B cell (primary cell): ENCODE results near the gene CENPN. TPM values are rescaled to one million over a fixed set of nuclear protein-coding genes. Genes with fewer than 3 reads are reported as not detected.

Experiments used
- ATAC-seq: fragments of 200-7000 bp; cut with Tn5 transposase; one replicate; pipeline ENCODE4 v1.10.0; 2021; ENCODE audit warnings: low read depth, mild to moderate bottlenecking, moderate number of reproducible peaks, moderate library complexity
- CTCF ChIA-PET: fragments of 350-600 bp; sonication (Branson Sonifier 250); formaldehyde crosslinking; loops from one replicate; lab custom pipeline; 2021; ENCODE audit warnings: antibody characterized with exemption, inconsistent platforms; lab: Charles Lee
- POLR2A ChIA-PET: fragments of 350-600 bp; sonication (Branson Sonifier 250); formaldehyde crosslinking; loops from one replicate; lab custom pipeline; 2021; ENCODE audit warnings: antibody characterized with exemption; lab: Charles Lee
- DNase-seq: peaks from one replicate; pipeline ENCODE4 v3.0.0; 2013
- H2AFZ ChIP-seq: 2 replicates; pipeline ENCODE4 v1.6.1; 2012; ENCODE audit warnings: mild to moderate bottlenecking, low read depth, low read length; ENCODE audit not compliant: insufficient read depth, poor library complexity, severe bottlenecking
- H3K27ac ChIP-seq, 2 donors: 1 replicate in 1 of 2; 2 replicates in 1 of 2; pipeline ENCODE4 v1.5.1; 2012 to 2013; ENCODE audit warnings: low read length in 2 of 2, mild to moderate bottlenecking in 2 of 2, moderate library complexity in 1 of 2
- H3K27me3 ChIP-seq, 4 experiments: fragments of 200-600 bp in 1 of 4; sonication (generic) in 1 of 4; replicated peaks in 1 of 4; 1 replicate in 2 of 4; 2 replicates in 2 of 4; pipeline versions ENCODE4 v1.6.1 to v1.7.0; 2013 to 2016; ENCODE audit warnings: low read length in 3 of 4, mild to moderate bottlenecking in 2 of 4, mixed read lengths in 1 of 4, moderate library complexity in 1 of 4; ENCODE audit not compliant: insufficient read depth in 4 of 4, control insufficient read depth in 3 of 4; ENCODE audit errors: control extremely low read depth in 1 of 4
- H3K36me3 ChIP-seq, 2 experiments: replicated peaks in 1 of 2; 1 replicate in 1 of 2; 2 replicates in 1 of 2; pipeline versions ENCODE4 v1.6.1 to v1.7.1; 2013; ENCODE audit warnings: low read length in 1 of 2; ENCODE audit not compliant: insufficient read depth in 2 of 2, control insufficient read depth in 1 of 2; ENCODE audit errors: control extremely low read depth in 1 of 2, extremely low read depth in 1 of 2
- H3K4me1 ChIP-seq, 2 donors: fragments of 200-600 bp in 1 of 2; sonication (generic) in 1 of 2; 1 replicate in 1 of 2; 2 replicates in 1 of 2; pipeline versions ENCODE4 v1.5.1 to v1.6.1; 2013 to 2017; ENCODE audit warnings: low read length in 2 of 2; ENCODE audit not compliant: control insufficient read depth in 2 of 2, insufficient read depth in 2 of 2
- H3K4me2 ChIP-seq: replicated peaks from 2 replicates; pipeline ENCODE3; 2012; ENCODE audit warnings: mild to moderate bottlenecking, low read depth, low read length; ENCODE audit not compliant: poor library complexity, severe bottlenecking
- H3K4me3 ChIP-seq, 5 experiments: fragments of 200-600 bp in 1 of 5; sonication (generic) in 1 of 5; 1 replicate in 3 of 5; 2 replicates in 2 of 5; pipeline versions ENCODE4 v1.5.1 to v1.7.0; 2011 to 2016; ENCODE audit warnings: low read length in 4 of 5, mild to moderate bottlenecking in 4 of 5, low read depth in 2 of 5, control low read depth in 1 of 5, moderate library complexity in 1 of 5; ENCODE audit not compliant: insufficient read depth in 1 of 5; ENCODE audit errors: control extremely low read depth in 1 of 5, extremely low read depth in 1 of 5
- H3K79me2 ChIP-seq: fragments of 200-600 bp; sonication (generic); one replicate; pipeline ENCODE4 v1.6.0; 2016; ENCODE audit warnings: low read length; ENCODE audit not compliant: control insufficient read depth, insufficient read depth
- H3K9ac ChIP-seq: fragments of 200-600 bp; sonication (generic); 2 replicates; pipeline ENCODE4 v1.6.1; 2017; ENCODE audit warnings: mild to moderate bottlenecking, low read length, moderate library complexity
- H3K9me3 ChIP-seq, 3 donors: one replicate each; pipeline versions ENCODE4 v1.6.1 to v1.7.1; 2013; ENCODE audit warnings: low read length in 2 of 3; ENCODE audit not compliant: control insufficient read depth in 2 of 3, insufficient read depth in 1 of 3; ENCODE audit errors: control extremely low read depth in 1 of 3
- H4K20me1 ChIP-seq: 2 replicates; pipeline ENCODE4 v1.6.0; 2012; ENCODE audit warnings: mild to moderate bottlenecking, low read length; ENCODE audit not compliant: insufficient read depth, control insufficient read depth, poor library complexity, severe bottlenecking
- H3K27ac Mint-ChIP-seq: one replicate; pipeline ENCODE4 v1.8.0; 2021; ENCODE audit warnings: mixed read lengths
- H3K27me3 Mint-ChIP-seq: one replicate; pipeline ENCODE4 v1.8.0; 2021; ENCODE audit warnings: mixed read lengths
- H3K4me1 Mint-ChIP-seq: one replicate; pipeline ENCODE4 v1.8.0; 2021; ENCODE audit warnings: mixed read lengths
- H3K4me3 Mint-ChIP-seq: one replicate; pipeline ENCODE4 v1.8.0; 2021; ENCODE audit warnings: mixed read lengths
- H3K9me3 Mint-ChIP-seq: one replicate; pipeline ENCODE4 v1.8.0; 2022; ENCODE audit warnings: mixed read lengths; ENCODE audit not compliant: insufficient read depth
- CTCF ChIP-seq: fragments of 200-600 bp; IDR thresholded peaks from one replicate; pipeline ENCODE4 v1.8.0; 2022; ENCODE audit warnings: antibody characterized with exemption, mild to moderate bottlenecking
- EZH2 ChIP-seq: IDR thresholded peaks from 2 replicates; pipeline ENCODE4 v1.6.1; 2012; ENCODE audit warnings: borderline replicate concordance, low read depth, mild to moderate bottlenecking, moderate library complexity, low read length; ENCODE audit not compliant: insufficient read depth, poor library complexity, severe bottlenecking
- WGBS: methylation state at CpG from one replicate; pipeline ENCODE4 v1.1.5; 2013; ENCODE audit warnings: missing lambda C conversion rate; ENCODE audit not compliant: insufficient coverage; 5-methylcytosine and 5-hydroxymethylcytosine counted together
- intact Hi-C: fragments of 100-400 bp; cut with micrococcal nuclease; formaldehyde crosslinking; loops from one replicate; pipeline ENCODE4 v1.10.0; 2022
- polyA plus RNA-seq: library from polyadenylated mRNA; depleted of rRNA; stranded (reverse); fragments of >200 nt; gene quantifications from 2 replicates; pipeline ENCODE4 v1.2.3, GENCODE V29; 2012
- total RNA-seq, 2 donors: library from RNA; stranded (reverse); fragments of 120-200 nt in 1 of 2; gene quantifications; 1 replicate in 1 of 2; 2 replicates in 1 of 2; pipeline versions ENCODE4 v1.2.3 to v1.2.4, GENCODE V29; 2013 to 2022

CENPN gene
- total and polyA plus RNA-seq, 2 donors (not counting 1 experiment from before 2014, with no cell fraction given): 3.0 to 4.0 TPM

GRCh38 chr16:81026429-81026828 is 19.4 kb downstream of the CENPN start:
- H3K9me3 ChIP-seq: no peaks in the 10 kb centered on the region
- no peak for ATAC-seq
- no CpG with 5 or more reads among the region's 4 CpGs for WGBS

More at GRCh38 chr16:81026429-81026828, 19.4 kb downstream of the CENPN start:
- ChIA-PET POLR2A (no interaction called here), CTCF (interaction anchor here (1.0 to 2.7 kb wide), 2 partner anchors 9 to 20 kb away, joined by 4 to 10 read pairs; partner anchors contain the start of genes ATMIN, CENPN and CMC2)
- no peaks in the 10 kb centered on the region for H4K20me1 ChIP-seq
- no peaks in the 10 kb centered on the region for H3K27me3 ChIP-seq
- no peak overlapping the region for H3K4me2 ChIP-seq
- H3K4me3 ChIP-seq: no peak overlapping the region
- intact Hi-C loops: no loop called here
- Mint-ChIP-seq H3K4me3 (no peak overlapping the region), H3K9me3 (no peaks in the 10 kb centered on the region), H3K27ac (no peak overlapping the region), H3K4me1 (no peaks in the 10 kb centered on the region), H3K27me3 (no peaks in the 10 kb centered on the region)
- no peaks in the 10 kb centered on the region for H3K4me1 ChIP-seq
- H3K9ac ChIP-seq: no peak overlapping the region
- H3K79me2 ChIP-seq: no peaks in the 10 kb centered on the region
- DNase-seq: no peak
- peaks cover 0 to 10% of the 10 kb centered on the region in 2 experiments for H3K36me3 ChIP-seq
- H2AFZ ChIP-seq: no peak overlapping the region
- TF ChIP-seq CTCF (no peak), EZH2 (no peak)
- no peak overlapping the region for H3K27ac ChIP-seq
